Activated CD8-positive, alpha-beta memory T cell treated with anti-CD3 and anti-CD28 coated beads, Interleukin-2, amount 50 U/mL, for 24 hours (primary cell): ENCODE results near the gene OR51L1.

ENCODE experiments used
- DNase-seq: peaks from one replicate; pipeline ENCODE4 v3.0.0-alpha.2; 2020; ENCODE audit errors: extremely low read depth

OR51L1 gene

GRCh38 chr11:5046754-5047330 is 52.2 kb downstream of the OR51L1 start:
- DNase-seq = no peak
